ENCODE measurements around the gene ZNF2.
A peak's percentile ranks its signal among the peaks of the same experiment; 100 is the strongest.

The ZNF2 gene

GRCh38 chr2:95204396-95204795, 38.8 kb downstream of the ZNF2 start:
- Histone ChIP-seq H3K4me1 (ENCODE audit: control insufficient read depth, insufficient read depth, low read length, unreplicated experiment) (peaks cover 8% of the 10 kb centered on the region), H3K79me2 (ENCODE audit: control insufficient read depth, insufficient read depth, low read length, unreplicated experiment) (no peaks in the 10 kb centered on the region), H3K27ac (ENCODE audit: low read depth, low read length) (no peak overlapping the region), H2AFZ (ENCODE audit: low read length, unreplicated experiment) (no peak overlapping the region), H3K36me3 (ENCODE audit: insufficient read depth, low read length) (peaks cover 11% of the 10 kb centered on the region), H3K27me3 (ENCODE audit: insufficient read depth, low read length) (peaks cover 9% of the 10 kb centered on the region; the same call in 1 of the 2 replicates), H3K4me3 (ENCODE audit: low read depth, low read length) (no peak overlapping the region)

GRCh38 chr2:95206096-95206495, 40.5 kb downstream of the ZNF2 start:
- Histone ChIP-seq H3K27ac (ENCODE audit: low read depth, low read length) (no peak overlapping the region), H3K27me3 (ENCODE audit: insufficient read depth, low read length) (no peaks in the 10 kb centered on the region), H2AFZ (ENCODE audit: low read length, unreplicated experiment) (no peak overlapping the region), H3K4me3 (ENCODE audit: low read depth, low read length) (peak overlapping the region; percentile 78), H3K4me1 (ENCODE audit: control insufficient read depth, insufficient read depth, low read length, unreplicated experiment) (peaks cover 8% of the 10 kb centered on the region), H3K79me2 (ENCODE audit: control insufficient read depth, insufficient read depth, low read length, unreplicated experiment) (no peaks in the 10 kb centered on the region), H3K36me3 (ENCODE audit: insufficient read depth, low read length) (peaks cover 24% of the 10 kb centered on the region)

GRCh38 chr2:95207111-95207961, 41.7 kb downstream of the ZNF2 start, which contains the start of gene ZNF892:
ZNF892 (plus strand) TSS chr2:95207521; CDS start chr2:95207816, 295 bp downstream.
- Histone ChIP-seq H3K27me3 (ENCODE audit: insufficient read depth, low read length) (no peaks in the 10 kb centered on the region), H3K36me3 (ENCODE audit: insufficient read depth, low read length) (peaks cover 36% of the 10 kb centered on the region), H3K4me3 (ENCODE audit: low read depth, low read length) (peak within 1 kb of the TSS; percentile 78), H3K4me1 (ENCODE audit: control insufficient read depth, insufficient read depth, low read length, unreplicated experiment) (peaks cover 8% of the 10 kb centered on the region), H3K79me2 (ENCODE audit: control insufficient read depth, insufficient read depth, low read length, unreplicated experiment) (no peaks in the 10 kb centered on the region), H2AFZ (ENCODE audit: low read length, unreplicated experiment) (peak within 1 kb of the TSS; percentile 95), H3K27ac (ENCODE audit: low read depth, low read length) (peak within 1 kb of the TSS; percentile 46; the same call in 1 of the 2 replicates)

GRCh38 chr2:95208106-95208505, 42.5 kb downstream of the ZNF2 start:
- Histone ChIP-seq H3K27ac (ENCODE audit: low read depth, low read length) (peak overlapping the region; percentile 46; the same call in 1 of the 2 replicates), H3K4me3 (ENCODE audit: low read depth, low read length) (peak overlapping the region; percentile 78), H2AFZ (ENCODE audit: low read length, unreplicated experiment) (peak overlapping the region; percentile 95)

GRCh38 chr2:95215018-95215612, 49.5 kb downstream of the ZNF2 start:
- Histone ChIP-seq H3K79me2 (ENCODE audit: control insufficient read depth, insufficient read depth, low read length, unreplicated experiment) (no peaks in the 10 kb centered on the region), H3K4me1 (ENCODE audit: control insufficient read depth, insufficient read depth, low read length, unreplicated experiment) (no peaks in the 10 kb centered on the region), H2AFZ (ENCODE audit: low read length, unreplicated experiment) (no peak overlapping the region), H3K27me3 (ENCODE audit: insufficient read depth, low read length) (no peaks in the 10 kb centered on the region), H3K36me3 (ENCODE audit: insufficient read depth, low read length) (peaks cover 87% of the 10 kb centered on the region), H3K27ac (ENCODE audit: low read depth, low read length) (no peak overlapping the region), H3K4me3 (ENCODE audit: low read depth, low read length) (no peak overlapping the region)

More at GRCh38 chr2:95208106-95208505, 42.5 kb downstream of the ZNF2 start:
- Histone ChIP-seq H3K36me3 (ENCODE audit: insufficient read depth, low read length) (peaks cover 44% of the 10 kb centered on the region), H3K79me2 (ENCODE audit: control insufficient read depth, insufficient read depth, low read length, unreplicated experiment) (no peaks in the 10 kb centered on the region), H3K4me1 (ENCODE audit: control insufficient read depth, insufficient read depth, low read length, unreplicated experiment) (peaks cover 8% of the 10 kb centered on the region), H3K27me3 (ENCODE audit: insufficient read depth, low read length) (no peaks in the 10 kb centered on the region)

- no peaks in the 10 kb centered on the region for H3K79me2 ChIP-seq (ENCODE audit: control insufficient read depth, insufficient read depth, low read length, unreplicated experiment)
- H3K36me3 ChIP-seq (ENCODE audit: insufficient read depth, low read length) = peaks cover 58% of the 10 kb centered on the region
- H3K27me3 ChIP-seq (ENCODE audit: insufficient read depth, low read length) = no peaks in the 10 kb centered on the region
- H3K4me1 ChIP-seq (ENCODE audit: control insufficient read depth, insufficient read depth, low read length, unreplicated experiment) = no peaks in the 10 kb centered on the region
- H2AFZ ChIP-seq (ENCODE audit: low read length, unreplicated experiment) = no peak overlapping the region
- H3K4me3 ChIP-seq (ENCODE audit: low read depth, low read length) = no peak overlapping the region
- no peak overlapping the region for H3K27ac ChIP-seq (ENCODE audit: low read depth, low read length)
Observed at GRCh38 chr2:95220449-95220848, 54.8 kb downstream of the ZNF2 start.

- Histone ChIP-seq H3K4me3 (ENCODE audit: low read depth, low read length) (no peak overlapping the region), H3K27ac (ENCODE audit: low read depth, low read length) (no peak overlapping the region), H2AFZ (ENCODE audit: low read length, unreplicated experiment) (no peak overlapping the region), H3K27me3 (ENCODE audit: insufficient read depth, low read length) (no peaks in the 10 kb centered on the region), H3K36me3 (ENCODE audit: insufficient read depth, low read length) (peaks cover 21% of the 10 kb centered on the region), H3K4me1 (ENCODE audit: control insufficient read depth, insufficient read depth, low read length, unreplicated experiment) (peaks cover 5% of the 10 kb centered on the region), H3K79me2 (ENCODE audit: control insufficient read depth, insufficient read depth, low read length, unreplicated experiment) (no peaks in the 10 kb centered on the region)
Observed at GRCh38 chr2:95225658-95226057, 60.0 kb downstream of the ZNF2 start.

GRCh38 chr2:95231723-95232122, 66.1 kb downstream of the ZNF2 start:
- Histone ChIP-seq H3K36me3 (ENCODE audit: insufficient read depth, low read length) (no peaks in the 10 kb centered on the region), H3K27me3 (ENCODE audit: insufficient read depth, low read length) (no peaks in the 10 kb centered on the region; the same call in 1 of the 2 replicates), H3K27ac (ENCODE audit: low read depth, low read length) (no peak overlapping the region), H3K4me1 (ENCODE audit: control insufficient read depth, insufficient read depth, low read length, unreplicated experiment) (peaks cover 18% of the 10 kb centered on the region), H2AFZ (ENCODE audit: low read length, unreplicated experiment) (no peak overlapping the region), H3K4me3 (ENCODE audit: low read depth, low read length) (no peak overlapping the region), H3K79me2 (ENCODE audit: control insufficient read depth, insufficient read depth, low read length, unreplicated experiment) (no peaks in the 10 kb centered on the region)

GRCh38 chr2:95232232-95232631, 66.6 kb downstream of the ZNF2 start:
- no peaks in the 10 kb centered on the region for H3K79me2 ChIP-seq (ENCODE audit: control insufficient read depth, insufficient read depth, low read length, unreplicated experiment)
- no peak overlapping the region for H3K27ac ChIP-seq (ENCODE audit: low read depth, low read length)
- H3K36me3 ChIP-seq (ENCODE audit: insufficient read depth, low read length) = no peaks in the 10 kb centered on the region
- H2AFZ ChIP-seq (ENCODE audit: low read length, unreplicated experiment) = no peak overlapping the region
- no peak overlapping the region for H3K4me3 ChIP-seq (ENCODE audit: low read depth, low read length)
- peaks cover 18% of the 10 kb centered on the region for H3K4me1 ChIP-seq (ENCODE audit: control insufficient read depth, insufficient read depth, low read length, unreplicated experiment)
- H3K27me3 ChIP-seq (ENCODE audit: insufficient read depth, low read length) = no peaks in the 10 kb centered on the region; the same call in 1 of the 2 replicates
